ENCODE data around the gene TSPAN11. TPM values are rescaled to one million over a fixed set of nuclear protein-coding genes. Genes with fewer than 3 reads are reported as not detected.

Gene TSPAN11
- total RNA-seq, 2 donors from 2014 or later, result 0.26 to 0.66 TPM

GRCh38 chr12:30959110-30959710 is 32.7 kb downstream of the TSPAN11 start:
- no peak for TF ChIP-seq POLR2A (IDR thresholded peaks at IDR 0.05)
- TF ChIP-seq, protein P1, sequence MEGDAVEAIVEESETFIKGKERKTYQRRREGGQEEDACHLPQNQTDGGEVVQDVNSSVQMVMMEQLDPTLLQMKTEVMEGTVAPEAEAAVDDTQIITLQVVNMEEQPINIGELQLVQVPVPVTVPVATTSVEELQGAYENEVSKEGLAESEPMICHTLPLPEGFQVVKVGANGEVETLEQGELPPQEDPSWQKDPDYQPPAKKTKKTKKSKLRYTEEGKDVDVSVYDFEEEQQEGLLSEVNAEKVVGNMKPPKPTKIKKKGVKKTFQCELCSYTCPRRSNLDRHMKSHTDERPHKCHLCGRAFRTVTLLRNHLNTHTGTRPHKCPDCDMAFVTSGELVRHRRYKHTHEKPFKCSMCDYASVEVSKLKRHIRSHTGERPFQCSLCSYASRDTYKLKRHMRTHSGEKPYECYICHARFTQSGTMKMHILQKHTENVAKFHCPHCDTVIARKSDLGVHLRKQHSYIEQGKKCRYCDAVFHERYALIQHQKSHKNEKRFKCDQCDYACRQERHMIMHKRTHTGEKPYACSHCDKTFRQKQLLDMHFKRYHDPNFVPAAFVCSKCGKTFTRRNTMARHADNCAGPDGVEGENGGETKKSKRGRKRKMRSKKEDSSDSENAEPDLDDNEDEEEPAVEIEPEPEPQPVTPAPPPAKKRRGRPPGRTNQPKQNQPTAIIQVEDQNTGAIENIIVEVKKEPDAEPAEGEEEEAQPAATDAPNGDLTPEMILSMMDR (IDR thresholded peaks at IDR 0.05), result no peak
- ATAC-seq, result no peak
- Histone ChIP-seq H3K4me3 (no peak overlapping the region), H3K27me3 (no peaks in the 10 kb centered on the region), H3K9me3 (no peaks in the 10 kb centered on the region), H3K4me1 (no peaks in the 10 kb centered on the region), H3K36me3 (replicated peaks in 1 of 2; ENCODE audit: insufficient read depth in 1 of 2, low read depth in 2 of 2) (no peaks in the 10 kb centered on the region), H3K27ac (no peak overlapping the region)
- WGBS, 2 donors, result 75 to 78% methylated on average over 16 of the region's 16 CpGs
- DNase-seq, result no peak
- intact Hi-C loops (cut with DNase I), result no loop called here

DNA sequence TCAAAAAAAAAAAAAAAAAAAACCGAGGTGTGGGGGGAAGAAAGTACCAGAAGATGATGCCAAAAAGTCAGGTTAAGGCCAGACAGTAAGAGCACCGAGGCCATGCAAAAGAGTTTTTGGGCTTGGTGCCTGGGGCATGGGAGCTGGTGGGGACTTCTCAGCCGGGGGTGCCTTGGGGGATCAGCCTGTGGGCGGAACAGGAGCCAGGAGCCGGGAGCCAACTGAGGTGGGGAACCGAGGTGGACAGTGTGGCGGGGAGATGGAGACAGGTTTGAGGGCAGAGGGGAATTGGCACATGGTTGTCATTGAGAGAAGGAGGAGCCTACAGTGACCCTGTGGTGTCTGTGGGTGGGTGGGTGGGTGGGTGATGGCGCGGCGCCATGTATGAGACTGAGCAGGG is 33.2 kb downstream of the TSPAN11 start:
- TF ChIP-seq, protein P1 (IDR thresholded peaks at IDR 0.05), result no peak
- no peak for TF ChIP-seq POLR2A (IDR thresholded peaks at IDR 0.05)
- Histone ChIP-seq H3K4me3 (no peak overlapping the region), H3K36me3 (replicated peaks in 1 of 2; ENCODE audit: insufficient read depth in 1 of 2, low read depth in 2 of 2) (no peaks in the 10 kb centered on the region), H3K9me3 (no peaks in the 10 kb centered on the region), H3K27me3 (no peaks in the 10 kb centered on the region), H3K4me1 (no peaks in the 10 kb centered on the region), H3K27ac (no peak overlapping the region)
- intact Hi-C loops (cut with DNase I), result no loop called here
- DNase-seq, result no peak
- 69 to 74% methylated on average over 10 of the region's 10 CpGs for WGBS, 2 donors
- ATAC-seq, result no peak

- no peaks in the 10 kb centered on the region for H3K27me3 ChIP-seq
- DNase-seq (no peak), ATAC-seq (no peak)
- TF ChIP-seq POLR2A (IDR thresholded peaks at IDR 0.05), result no peak
- TF ChIP-seq, protein P1 (IDR thresholded peaks at IDR 0.05), result no peak
- no peaks in the 10 kb centered on the region for H3K4me1 ChIP-seq
- 50 to 75% methylated on average over 3 of the region's 3 CpGs for WGBS, 2 donors
- H3K9me3 ChIP-seq, result no peaks in the 10 kb centered on the region
- H3K27ac ChIP-seq, result no peak overlapping the region
- H3K36me3 ChIP-seq (replicated peaks in 1 of 2; ENCODE audit: insufficient read depth in 1 of 2, low read depth in 2 of 2), result no peaks in the 10 kb centered on the region
- H3K4me3 ChIP-seq, result no peak overlapping the region
- intact Hi-C loops (cut with DNase I), result no loop called here
These were observed 34.5 kb downstream of the TSPAN11 start for GRCh38 chr12:30961030-30961429.

DNA sequence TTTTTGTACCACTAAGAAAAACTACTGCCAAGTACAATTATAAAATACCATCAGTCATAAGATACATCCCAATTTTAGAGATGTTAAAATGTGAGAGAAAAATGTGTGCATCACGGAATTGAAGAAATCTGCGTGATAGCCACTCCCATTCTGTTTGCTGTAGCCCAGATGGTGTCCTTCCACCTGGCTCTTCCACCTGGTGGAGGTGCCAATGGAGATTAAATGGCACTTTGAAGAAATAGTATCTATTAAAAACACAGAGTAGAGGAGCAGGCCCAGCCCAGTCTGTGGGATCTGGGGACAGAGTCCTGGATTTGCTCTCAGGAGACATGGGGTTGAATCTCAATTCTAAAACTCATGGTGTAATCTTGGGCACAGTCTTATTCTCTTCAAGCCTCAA is 35.5 kb downstream of the TSPAN11 start:
- no peak overlapping the region for H3K4me3 ChIP-seq
- H3K36me3 ChIP-seq (replicated peaks in 1 of 2; ENCODE audit: insufficient read depth in 1 of 2, low read depth in 2 of 2), result no peaks in the 10 kb centered on the region
- DNase-seq (no peak), ATAC-seq (no peak)
- no peaks in the 10 kb centered on the region for H3K9me3 ChIP-seq
- H3K27me3 ChIP-seq, result no peaks in the 10 kb centered on the region
- H3K27ac ChIP-seq, result no peak overlapping the region
- TF ChIP-seq, protein P1 (IDR thresholded peaks at IDR 0.05), result no peak
- no peak for TF ChIP-seq POLR2A (IDR thresholded peaks at IDR 0.05)
- no peaks in the 10 kb centered on the region for H3K4me1 ChIP-seq
- WGBS, 2 donors, result 51 to 90% methylated on average over 2 of the region's 2 CpGs
- intact Hi-C loops (cut with DNase I), result no loop called here

All from body of pancreas (tissue), 4 donors.